ENCODE data around the gene UNC93B1.

DNA sequence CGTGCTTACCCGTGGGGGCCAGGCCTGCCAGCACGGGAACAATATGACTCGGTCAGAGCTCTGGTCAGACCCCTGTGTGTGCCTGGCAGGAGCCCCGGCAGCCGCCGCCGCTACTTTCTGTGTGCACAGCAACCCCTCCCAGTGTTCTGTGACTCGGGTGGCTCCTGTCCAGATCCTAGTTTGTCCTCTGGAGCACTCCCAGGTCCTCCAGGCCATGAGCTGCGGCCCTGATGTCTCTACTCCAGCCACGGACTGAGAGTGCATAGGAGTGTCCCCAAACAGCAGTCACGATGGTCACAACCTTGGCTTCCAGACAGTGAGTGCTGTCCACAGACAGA lies 29.8 kb upstream of the UNC93B1 start:
- no peak for TF ChIP-seq REST (IDR thresholded peaks at IDR 0.05; ENCODE audit: borderline replicate concordance in 1 of 2, low read depth in 1 of 2, low read length in 2 of 2)
- TF ChIP-seq ARNT (IDR thresholded peaks at IDR 0.05), result no peak
- no peak for TF ChIP-seq BRCA1 (CRISPR knock-in tag; IDR thresholded peaks at IDR 0.05)
- no peak for TF ChIP-seq STAT5B (CRISPR knock-in tag; IDR thresholded peaks at IDR 0.05)
- no peak for TF ChIP-seq ZKSCAN8 (CRISPR knock-in tag; IDR thresholded peaks at IDR 0.05; ENCODE audit: borderline replicate concordance)
